HG02763 (cell line): ENCODE data around the gene DVL1.

ENCODE experiments used
- ATAC-seq: cut with Tn5 transposase; IDR thresholded peaks from one replicate; pipeline ENCODE4 v1.9.1; 2021; ENCODE audit warnings: mild to moderate bottlenecking, moderate library complexity; ENCODE audit not compliant: unreplicated experiment

Gene DVL1

GRCh38 chr1:1342061-1342562 is 7.1 kb downstream of the DVL1 start:
- no peak for ATAC-seq

- no peak for ATAC-seq
Measured at GRCh38 chr1:1341549-1342021, 7.6 kb downstream of the DVL1 start.

GRCh38 chr1:1340791-1341548 is 8.2 kb downstream of the DVL1 start:
- no peak for ATAC-seq

- ATAC-seq: no peak
Measured at GRCh38 chr1:1340185-1340584, 9.0 kb downstream of the DVL1 start.

GRCh38 chr1:1338278-1338677 is 10.9 kb downstream of the DVL1 start:
- ATAC-seq: no peak

DNA sequence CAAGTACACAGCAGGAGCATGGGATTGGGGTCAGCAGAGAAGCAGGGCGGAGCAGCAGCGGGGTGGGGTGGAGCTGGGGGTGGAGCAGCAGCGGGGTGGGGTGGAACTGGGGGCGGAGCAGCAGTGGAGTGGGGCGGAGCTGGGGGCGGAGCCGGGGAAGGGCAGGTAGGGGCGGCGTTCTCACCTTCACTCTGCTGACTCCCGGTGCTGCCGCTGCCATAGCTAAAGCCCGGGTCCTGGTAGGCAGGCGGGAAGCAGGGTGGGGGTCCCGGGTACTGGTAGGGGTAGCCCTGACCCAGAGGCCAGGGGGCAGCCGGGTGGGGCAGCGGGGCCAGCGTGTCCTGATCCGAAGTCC is 11.4 kb downstream of the DVL1 start:
- no peak for ATAC-seq

DNA sequence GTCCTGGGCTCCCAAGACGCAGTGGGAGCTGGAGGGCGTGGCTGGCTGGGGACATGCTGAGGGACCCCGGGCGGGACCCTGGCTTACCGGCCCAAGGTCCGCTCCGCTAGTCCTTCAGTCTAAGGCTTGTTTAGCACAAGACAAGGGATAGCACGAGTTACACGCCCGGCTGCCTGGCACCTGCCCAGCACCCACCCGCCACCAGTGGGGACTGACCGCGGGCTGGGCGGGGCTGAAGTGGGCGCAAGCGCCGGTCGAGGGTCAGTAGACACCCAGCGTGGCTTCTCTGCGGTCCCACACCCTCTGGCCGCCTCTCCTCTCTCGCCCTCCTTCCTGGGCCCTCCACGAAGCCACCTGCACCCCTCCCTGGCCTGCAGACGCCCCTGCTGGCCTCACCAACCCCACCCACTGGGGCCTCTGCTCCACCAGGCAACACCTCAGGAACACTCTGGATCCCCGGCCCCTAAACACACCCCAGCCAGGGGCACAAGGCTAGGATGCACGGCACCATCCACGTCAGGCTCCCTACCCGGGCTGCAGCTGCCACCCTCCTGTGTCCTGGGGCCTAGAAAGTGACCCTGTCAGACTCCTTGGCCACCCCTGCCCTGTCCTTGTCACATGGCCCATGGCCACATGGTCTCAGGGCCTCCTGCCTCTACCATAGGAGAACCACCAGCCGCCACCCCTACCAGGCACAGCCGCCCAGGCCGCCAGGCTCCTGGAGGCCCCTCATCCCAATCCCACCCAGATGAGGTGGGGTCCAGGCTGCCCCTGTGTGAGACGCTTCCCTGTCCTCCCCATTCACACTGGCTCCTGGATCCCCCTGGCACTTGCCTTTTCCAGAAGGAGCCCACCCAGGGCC is 12.1 kb downstream of the DVL1 start:
- no peak for ATAC-seq

- ATAC-seq: no peak
Measured at GRCh38 chr1:1336446-1336845, 12.8 kb downstream of the DVL1 start.

DNA sequence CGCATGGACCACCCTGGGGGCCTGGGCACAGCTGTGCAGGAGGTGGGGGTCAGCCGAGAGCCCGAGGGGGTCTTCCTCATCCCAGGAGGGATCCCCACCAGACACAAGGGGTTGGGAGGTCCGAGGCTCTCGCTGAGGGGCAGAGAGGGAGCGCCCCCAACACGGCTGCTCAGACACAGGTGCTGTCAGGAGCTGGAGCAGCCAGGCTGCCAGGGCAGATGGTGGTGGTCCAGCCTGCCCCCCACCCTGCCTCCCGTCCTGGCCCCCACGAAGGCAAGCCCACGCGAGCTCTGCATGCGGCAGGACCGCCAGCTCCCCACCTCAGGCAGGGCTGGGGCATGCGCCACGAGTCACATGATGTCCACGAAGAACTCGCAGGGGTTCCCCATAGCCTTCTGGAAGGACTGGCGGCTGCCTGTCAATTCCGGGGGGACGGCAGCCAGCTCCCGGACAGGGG is 13.4 kb downstream of the DVL1 start:
- no peak for ATAC-seq

- no peak for ATAC-seq
Measured at GRCh38 chr1:1335283-1335682, 13.9 kb downstream of the DVL1 start.

DNA sequence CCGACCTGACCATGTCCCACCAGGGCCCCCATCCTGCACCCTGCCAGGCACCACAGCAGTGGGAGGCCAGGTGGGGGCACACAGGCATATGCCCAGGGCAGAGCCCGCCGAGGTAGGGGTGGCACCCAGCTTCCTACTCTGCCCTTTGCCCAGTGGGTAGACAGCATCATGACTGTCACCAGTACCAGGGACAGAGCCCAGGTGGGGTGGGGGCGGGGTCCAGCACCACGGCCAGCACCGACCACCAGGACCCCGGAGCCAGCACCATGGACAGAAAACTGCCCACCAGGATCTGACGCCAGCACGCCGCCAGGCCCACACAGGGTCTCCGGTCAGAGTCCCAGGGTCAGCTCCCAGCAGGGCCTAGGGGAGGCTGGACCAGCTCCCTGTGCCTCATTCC is 14.4 kb downstream of the DVL1 start:
- no peak for ATAC-seq

DNA sequence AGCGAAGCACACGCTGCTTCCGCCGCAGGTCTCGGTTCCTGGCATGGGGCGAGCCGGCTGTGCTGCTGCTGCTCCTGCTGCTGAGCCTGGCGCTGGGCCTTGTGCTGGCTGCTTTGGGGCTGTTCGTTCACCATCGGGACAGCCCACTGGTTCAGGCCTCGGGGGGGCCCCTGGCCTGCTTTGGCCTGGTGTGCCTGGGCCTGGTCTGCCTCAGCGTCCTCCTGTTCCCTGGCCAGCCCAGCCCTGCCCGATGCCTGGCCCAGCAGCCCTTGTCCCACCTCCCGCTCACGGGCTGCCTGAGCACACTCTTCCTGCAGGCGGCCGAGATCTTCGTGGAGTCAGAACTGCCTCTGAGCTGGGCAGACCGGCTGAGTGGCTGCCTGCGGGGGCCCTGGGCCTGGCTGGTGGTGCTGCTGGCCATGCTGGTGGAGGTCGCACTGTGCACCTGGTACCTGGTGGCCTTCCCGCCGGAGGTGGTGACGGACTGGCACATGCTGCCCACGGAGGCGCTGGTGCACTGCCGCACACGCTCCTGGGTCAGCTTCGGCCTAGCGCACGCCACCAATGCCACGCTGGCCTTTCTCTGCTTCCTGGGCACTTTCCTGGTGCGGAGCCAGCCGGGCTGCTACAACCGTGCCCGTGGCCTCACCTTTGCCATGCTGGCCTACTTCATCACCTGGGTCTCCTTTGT is 15.5 kb downstream of the DVL1 start:
- ATAC-seq: no peak

DNA sequence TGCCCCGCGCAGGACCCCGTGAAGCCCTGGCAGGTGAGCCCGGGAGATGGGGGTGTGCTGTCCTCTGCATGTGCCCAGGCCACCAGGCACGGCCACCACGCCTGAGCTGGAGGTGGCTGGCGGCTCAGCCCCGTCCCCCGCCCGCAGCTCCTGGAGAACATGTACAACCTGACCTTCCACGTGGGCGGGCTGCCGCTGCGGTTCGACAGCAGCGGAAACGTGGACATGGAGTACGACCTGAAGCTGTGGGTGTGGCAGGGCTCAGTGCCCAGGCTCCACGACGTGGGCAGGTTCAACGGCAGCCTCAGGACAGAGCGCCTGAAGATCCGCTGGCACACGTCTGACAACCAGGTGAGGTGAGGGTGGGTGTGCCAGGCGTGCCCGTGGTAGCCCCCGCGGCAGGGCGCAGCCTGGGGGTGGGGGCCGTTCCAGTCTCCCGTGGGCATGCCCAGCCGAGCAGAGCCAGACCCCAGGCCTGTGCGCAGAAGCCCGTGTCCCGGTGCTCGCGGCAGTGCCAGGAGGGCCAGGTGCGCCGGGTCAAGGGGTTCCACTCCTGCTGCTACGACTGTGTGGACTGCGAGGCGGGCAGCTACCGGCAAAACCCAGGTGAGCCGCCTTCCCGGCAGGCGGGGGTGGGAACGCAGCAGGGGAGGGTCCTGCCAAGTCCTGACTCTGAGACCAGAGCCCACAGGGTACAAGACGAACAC is 16.3 kb downstream of the DVL1 start:
- ATAC-seq: no peak

- no peak for ATAC-seq
Measured at GRCh38 chr1:1332031-1332755, 17.0 kb downstream of the DVL1 start.

DNA sequence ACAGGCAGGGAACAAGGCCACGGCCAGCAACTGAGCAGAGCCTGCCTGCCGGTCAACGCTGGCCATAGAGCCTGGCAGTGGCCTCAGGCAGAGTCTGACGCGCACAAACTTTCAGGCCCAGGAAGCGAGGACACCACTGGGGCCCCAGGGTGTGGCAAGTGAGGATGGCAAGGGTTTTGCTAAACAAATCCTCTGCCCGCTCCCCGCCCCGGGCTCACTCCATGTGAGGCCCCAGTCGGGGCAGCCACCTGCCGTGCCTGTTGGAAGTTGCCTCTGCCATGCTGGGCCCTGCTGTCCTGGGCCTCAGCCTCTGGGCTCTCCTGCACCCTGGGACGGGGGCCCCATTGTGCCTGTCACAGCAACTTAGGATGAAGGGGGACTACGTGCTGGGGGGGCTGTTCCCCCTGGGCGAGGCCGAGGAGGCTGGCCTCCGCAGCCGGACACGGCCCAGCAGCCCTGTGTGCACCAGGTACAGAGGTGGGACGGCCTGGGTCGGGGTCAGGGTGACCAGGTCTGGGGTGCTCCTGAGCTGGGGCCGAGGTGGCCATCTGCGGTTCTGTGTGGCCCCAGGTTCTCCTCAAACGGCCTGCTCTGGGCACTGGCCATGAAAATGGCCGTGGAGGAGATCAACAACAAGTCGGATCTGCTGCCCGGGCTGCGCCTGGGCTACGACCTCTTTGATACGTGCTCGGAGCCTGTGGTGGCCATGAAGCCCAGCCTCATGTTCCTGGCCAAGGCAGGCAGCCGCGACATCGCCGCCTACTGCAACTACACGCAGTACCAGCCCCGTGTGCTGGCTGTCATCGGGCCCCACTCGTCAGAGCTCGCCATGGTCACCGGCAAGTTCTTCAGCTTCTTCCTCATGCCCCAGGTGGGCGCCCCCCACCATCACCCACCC is 17.9 kb downstream of the DVL1 start, which contains the start of gene TAS1R3:
TSS of gene TAS1R3 (plus strand) at position 213 of the 898 bp plus-strand sequence. CDS start at position 279, 66 bp downstream.
- ATAC-seq: no peak

- no peak for ATAC-seq
Measured at GRCh38 chr1:1330366-1331067, 18.7 kb downstream of the DVL1 start.

- no peak for ATAC-seq
Measured at GRCh38 chr1:1329304-1330210, 19.7 kb downstream of the DVL1 start.
